Body of pancreas (tissue), 4 donors: ENCODE data around the gene MVP.

Experiments used
- CTCF ChIP-seq, 7 experiments: fragments of 450-650 bp in 4 of 7; fragments of 200-600 bp in 3 of 7; sonication (generic) in 3 of 7; IDR thresholded peaks; one replicate each; pipeline ENCODE4 v1.5.1; 2016 to 2019; ENCODE audit warnings: antibody characterized with exemption in 7 of 7
- POLR2A ChIP-seq, 3 donors: fragments of 450-650 bp; IDR thresholded peaks; one replicate each; pipeline ENCODE4 v1.6.1; 2016; ENCODE audit warnings: antibody characterized with exemption in 3 of 3, mild to moderate bottlenecking in 2 of 3

- TF ChIP-seq CTCF (IDR thresholded peaks at IDR 0.05) (no peak), POLR2A (IDR thresholded peaks at IDR 0.05) (no peak)
Observed at GRCh38 chr16:29896841-29897240, 76.6 kb downstream of the MVP start.
